Right ventricle myocardium superior (tissue), 1 donor: ENCODE data around the gene PRDX2. TPM values are rescaled to one million over a fixed set of nuclear protein-coding genes. Genes with fewer than 3 reads are reported as not detected.
"Not testable (repeated sequence)": the region's sequence is repeated elsewhere in the genome, so short reads cannot be mapped to it uniquely, and the experiment has no call there.

Source experiments
- ATAC-seq: fragments of 200-7000 bp; cut with Tn5 transposase; one replicate; pipeline ENCODE4 v1.9.1; 2020; ENCODE audit warnings: mild to moderate bottlenecking; ENCODE audit not compliant: poor library complexity
- DNase-seq: peaks from one replicate; pipeline ENCODE4 v3.0.0-alpha.2; 2020
- intact Hi-C: fragments of 100-400 bp; cut with DNase I; formaldehyde crosslinking; loops from one replicate; pipeline ENCODE4 v1.11.2; 2022
- long read RNA-seq: library from polyadenylated mRNA; unstranded; transcript quantifications from one replicate; pipeline ENCODE4 v2.0.0, GENCODE V29; 2021
- total RNA-seq: library from RNA; stranded (reverse); fragmentation: NEBNext Ultra II Directional; extraction: Animal tissue kit (Norgen Biotek cat#: 25700); gene quantifications from one replicate; pipeline ENCODE4 v1.2.1, GENCODE V29; 2021
- donor health status: DM: no; HTN: yes; CAD: no; lungs with severe emphysema.

Gene PRDX2
- 684 TPM for total RNA-seq
- long read RNA-seq, transcript PRDX2-201 (6 exons, 987 nt): major isoform, 1,148 of 1,195 reads
- long read RNA-seq, partial matches to known transcripts: 33 of 1,195 reads
- long read RNA-seq, other reads (novel, unspliced or antisense): 12 of 1,195 reads

DNA sequence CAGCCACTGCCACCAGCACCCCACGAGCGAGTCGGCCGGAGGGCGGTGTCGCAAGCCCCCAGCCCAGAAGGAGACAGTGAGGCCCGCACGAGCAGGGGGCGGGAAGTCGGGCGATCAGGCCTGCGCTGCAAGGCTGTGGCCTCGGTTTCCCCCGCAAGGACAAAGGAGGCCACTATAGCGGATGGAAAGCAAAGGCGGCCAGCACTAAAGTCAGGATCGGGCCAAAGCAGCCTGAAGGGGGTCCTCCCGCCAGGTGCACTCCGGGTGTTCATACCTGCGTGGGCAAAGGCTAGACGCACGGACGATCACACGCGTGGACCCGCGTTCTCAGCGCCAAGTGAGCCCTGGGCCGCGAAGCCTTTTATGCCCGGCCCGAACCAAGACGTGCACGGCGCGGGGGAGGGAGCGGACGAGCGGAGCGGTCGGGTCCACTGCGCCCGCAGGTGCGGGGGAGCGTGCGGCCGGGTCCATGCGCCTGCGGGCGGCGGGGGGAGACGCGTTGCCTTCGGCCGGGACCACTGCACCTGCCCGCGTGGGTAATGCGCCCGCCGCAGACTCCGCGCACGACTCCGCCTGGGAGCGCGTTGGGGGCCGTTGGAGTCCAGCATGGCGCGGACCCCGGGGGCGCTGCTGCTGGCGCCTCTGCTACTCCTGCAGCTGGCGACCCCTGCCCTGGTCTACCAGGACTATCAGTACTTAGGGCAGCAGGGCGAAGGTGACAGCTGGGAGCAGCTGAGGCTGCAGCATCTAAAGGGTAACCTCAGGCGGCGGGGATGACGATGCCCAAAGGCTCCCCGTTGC, at the start of gene PRDX2, which contains the start of gene THSD8:
Gene PRDX2 (minus strand): TSS at position 335 of the 801 bp plus-strand sequence. CDS start 539 bp downstream, outside the sequence.
Gene THSD8 (plus strand): TSS at position 604 of the 801 bp plus-strand sequence. CDS start 3 bp downstream, at position 607.
- intact Hi-C loops: loop anchor here (5.0 kb wide), 1 partner anchor 34 kb away; no protein-coding TSS in a partner anchor
- ATAC-seq (peak; percentile 93), DNase-seq (peak; percentile 87)

- peak; percentile 93 for DNase-seq
- ATAC-seq: peak; percentile 99
- intact Hi-C loops: loop anchor here (5.0 kb wide), 1 partner anchor 80 kb away; no protein-coding TSS in a partner anchor
Measured at GRCh38 chr19:12847159-12848139, 45.8 kb upstream of the PRDX2 start.

GRCh38 chr19:12846613-12847012, 45.0 kb upstream of the PRDX2 start:
- not testable (repeated sequence) for ATAC-seq
- intact Hi-C loops: loop anchor here (5.0 kb wide), 1 partner anchor 79 kb away; no protein-coding TSS in a partner anchor

DNA sequence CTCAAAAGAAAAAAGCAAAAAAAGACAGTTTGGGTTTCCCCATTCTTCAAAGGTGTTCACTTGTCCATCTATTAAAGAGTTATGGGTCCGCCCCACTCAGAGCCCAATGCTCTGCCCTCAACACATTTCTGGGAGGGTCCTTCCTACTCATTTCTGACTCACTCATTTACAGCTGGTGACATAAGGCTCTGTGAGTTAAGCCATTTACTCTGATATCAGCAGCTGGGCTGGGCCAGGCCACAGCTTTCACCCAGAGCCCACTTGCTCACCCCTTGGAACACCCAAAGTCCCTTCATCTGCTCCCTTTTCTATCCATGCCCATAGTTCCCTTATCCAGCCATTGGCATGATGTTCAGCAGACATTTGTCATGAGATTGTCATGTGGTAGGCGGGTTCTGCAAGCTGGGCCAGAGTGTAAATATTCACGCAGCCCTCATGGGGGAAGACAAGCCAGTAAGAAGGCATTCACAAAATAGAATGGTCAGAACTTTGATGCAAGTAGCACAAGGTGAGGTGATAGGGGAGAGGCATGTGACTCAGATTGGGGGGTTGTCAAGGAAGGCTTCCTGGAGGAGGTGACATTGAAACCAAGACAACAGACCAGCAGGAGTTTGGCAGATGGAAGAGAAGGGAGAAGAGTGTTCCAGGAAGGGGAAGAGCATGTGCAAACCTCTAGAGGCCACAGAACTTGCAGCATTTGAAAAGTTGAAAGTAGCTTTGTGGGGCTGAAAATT, 42.6 kb upstream of the PRDX2 start:
- intact Hi-C loops: no loop called here
- DNase-seq (no peak), ATAC-seq (no peak)

More at GRCh38 chr19:12846613-12847012, 45.0 kb upstream of the PRDX2 start:
- DNase-seq: not testable (repeated sequence)

DNA sequence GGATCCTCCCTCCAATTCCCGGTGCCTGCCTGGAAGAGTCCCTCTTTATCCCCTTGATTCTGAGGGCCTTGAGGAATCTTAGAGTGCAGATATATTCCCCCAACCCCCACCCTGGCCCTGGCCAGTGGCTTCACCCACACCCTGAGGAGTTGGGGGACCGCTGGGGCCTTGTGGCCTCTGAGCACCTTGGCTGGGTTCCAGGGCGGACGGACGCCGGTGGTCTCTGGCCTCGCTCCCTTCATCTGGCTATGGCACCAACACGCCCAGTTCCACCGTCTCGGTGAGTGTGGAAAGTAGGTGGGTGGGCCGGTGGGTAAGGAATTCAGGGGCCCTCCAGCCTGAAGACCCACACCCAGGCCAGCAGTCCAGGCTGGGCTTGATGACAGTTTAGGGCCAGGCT, 41.7 kb upstream of the PRDX2 start:
- ATAC-seq (no peak), DNase-seq (no peak)
- intact Hi-C loops: no loop called here

- DNase-seq (no peak), ATAC-seq (no peak)
- intact Hi-C loops: no loop called here
Measured at GRCh38 chr19:12842511-12842910, 40.9 kb upstream of the PRDX2 start.

DNA sequence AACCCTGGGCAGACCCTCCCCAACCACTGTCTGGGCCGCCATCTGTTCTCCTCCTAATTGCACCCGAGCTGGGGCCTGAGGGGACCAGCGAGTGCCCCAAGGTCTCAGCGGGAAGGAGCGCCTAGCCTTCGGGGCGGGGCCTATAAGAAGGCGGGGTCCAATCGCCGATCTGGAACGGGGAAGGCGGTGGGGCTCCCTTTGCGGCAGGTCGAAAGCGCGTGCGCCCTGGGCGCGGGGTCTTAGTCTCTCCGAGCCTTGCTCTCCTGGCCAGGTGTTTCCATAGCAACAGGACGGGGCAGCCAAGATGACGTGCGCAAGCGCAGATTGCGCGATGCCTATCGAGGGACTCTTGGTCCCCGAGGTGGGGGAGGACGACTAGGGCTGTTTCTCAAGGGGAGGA, 39.5 kb upstream of the PRDX2 start:
- DNase-seq (no peak), ATAC-seq (no peak)
- intact Hi-C loops: no loop called here

- intact Hi-C loops: no loop called here
- DNase-seq (no peak), ATAC-seq (peak; percentile 51)
Measured at GRCh38 chr19:12840091-12841079, 38.8 kb upstream of the PRDX2 start.

- intact Hi-C loops: no loop called here
- ATAC-seq: no peak
- DNase-seq: no peak
Measured at GRCh38 chr19:12838886-12839756, 37.5 kb upstream of the PRDX2 start.

- DNase-seq: no peak
- peak; percentile 73 for ATAC-seq
- intact Hi-C loops: no loop called here
Measured at GRCh38 chr19:12838182-12838885, 36.7 kb upstream of the PRDX2 start, which contains the start of gene MAST1. Gene MAST1, plus strand, starts transcription at chr19:12838515. Its CDS starts 58 bp downstream, at chr19:12838573.

GRCh38 chr19:12837225-12837624, 35.6 kb upstream of the PRDX2 start:
- intact Hi-C loops: no loop called here
- no peak for DNase-seq
- ATAC-seq: no peak

- no peak for DNase-seq
- intact Hi-C loops: no loop called here
- no peak for ATAC-seq
Measured at GRCh38 chr19:12836529-12836863, 34.9 kb upstream of the PRDX2 start.

GRCh38 chr19:12834976-12835757, 33.6 kb upstream of the PRDX2 start:
- intact Hi-C loops: no loop called here
- ATAC-seq (no peak), DNase-seq (no peak)

GRCh38 chr19:12834566-12834943, 33.0 kb upstream of the PRDX2 start, which contains the start of gene RTBDN:
Gene RTBDN, minus strand, starts transcription at chr19:12834579. Its CDS starts 4,600 bp downstream, at chr19:12829979.
- no peak for ATAC-seq
- no peak for DNase-seq
- intact Hi-C loops: no loop called here
